ENCODE data around the gene PRAME. TPM values are rescaled to one million over a fixed set of nuclear protein-coding genes. Genes with fewer than 3 reads are reported as not detected.
"Not testable (repeated sequence)": the region's sequence is repeated elsewhere in the genome, so short reads cannot be mapped to it uniquely, and the experiment has no call there.

The PRAME gene
- polyA plus RNA-seq (2014; cell fraction: cytosol; rRNA removed): 979 and 1,004 TPM in 2 replicates
- polyA plus RNA-seq (2014; cell fraction: nucleus; rRNA removed): 808 and 907 TPM in 2 replicates

GRCh38 chr22:22558972-22559603 lies at the start of gene PRAME:
Gene PRAME, minus strand, starts transcription at chr22:22559265. Its CDS starts 2,433 bp downstream, at chr22:22556832.
- peak; percentile 98 for DNase-seq (ENCODE audit: low spot score)

GRCh38 chr22:22608022-22608421 lies 49.0 kb upstream of the PRAME start:
- DNase-seq (ENCODE audit: low spot score): not testable (repeated sequence)

- no peak for DNase-seq (ENCODE audit: low spot score)
These were observed 46.0 kb upstream of the PRAME start for GRCh38 chr22:22605074-22605404.

- DNase-seq (ENCODE audit: low spot score): no peak
These were observed 45.4 kb upstream of the PRAME start for GRCh38 chr22:22604326-22605073.

GRCh38 chr22:22603470-22603947 lies 44.4 kb upstream of the PRAME start:
- no peak for DNase-seq (ENCODE audit: low spot score)

GRCh38 chr22:22600531-22601261 lies 41.6 kb upstream of the PRAME start:
- no peak for DNase-seq (ENCODE audit: low spot score)

GRCh38 chr22:22599248-22599647 lies 40.2 kb upstream of the PRAME start:
- no peak for DNase-seq (ENCODE audit: low spot score)

- DNase-seq (ENCODE audit: low spot score): no peak
These were observed 39.1 kb upstream of the PRAME start for GRCh38 chr22:22598144-22598543.

- DNase-seq (ENCODE audit: low spot score): no peak
These were observed 36.2 kb upstream of the PRAME start for GRCh38 chr22:22595001-22595835.

- peak; percentile 62 for DNase-seq (ENCODE audit: low spot score)
These were observed 35.0 kb upstream of the PRAME start for GRCh38 chr22:22593964-22594656.

- no peak for DNase-seq (ENCODE audit: low spot score)
These were observed 34.2 kb upstream of the PRAME start for GRCh38 chr22:22593250-22593649.

- no peak for DNase-seq (ENCODE audit: low spot score)
These were observed 32.6 kb upstream of the PRAME start for GRCh38 chr22:22591348-22592299.

- no peak for DNase-seq (ENCODE audit: low spot score)
These were observed 31.2 kb upstream of the PRAME start for GRCh38 chr22:22590136-22590891.

GRCh38 chr22:22588485-22589164 lies 29.6 kb upstream of the PRAME start:
- DNase-seq (ENCODE audit: low spot score): no peak

GRCh38 chr22:22587577-22588188 lies 28.6 kb upstream of the PRAME start:
- no peak for DNase-seq (ENCODE audit: low spot score)

- no peak for DNase-seq (ENCODE audit: low spot score)
These were observed 25.7 kb upstream of the PRAME start for GRCh38 chr22:22584722-22585121.

GRCh38 chr22:22583030-22583429 lies 24.0 kb upstream of the PRAME start:
- no peak for DNase-seq (ENCODE audit: low spot score)

- not testable (repeated sequence) for DNase-seq (ENCODE audit: low spot score)
These were observed 22.5 kb upstream of the PRAME start for GRCh38 chr22:22581524-22581923.
